Central memory CD8-positive, alpha-beta T cell (primary cell): ENCODE data around the gene AGMO.

Experiments used
- ATAC-seq: fragments of 150-1000 bp; cut with Tn5 transposase; replicated peaks from 2 replicates; pipeline ENCODE4 v1.10.0; 2022; ENCODE audit warnings: mild to moderate bottlenecking, moderate FRiP score, moderate number of reproducible peaks; ENCODE audit not compliant: poor library complexity, severe bottlenecking; ENCODE audit errors: extremely low read depth
- DNase-seq, 2 donors: peaks; one replicate each; pipeline ENCODE4 v3.0.0; 2021; ENCODE audit warnings: low spot score in 2 of 2
- H3K27ac Mint-ChIP-seq: one replicate; pipeline ENCODE4 v1.8.0; 2022; ENCODE audit warnings: low read depth, mild to moderate bottlenecking, moderate library complexity, mixed read lengths
- H3K27me3 Mint-ChIP-seq: one replicate; pipeline ENCODE4 v1.8.0; 2022; ENCODE audit warnings: mixed read lengths
- H3K36me3 Mint-ChIP-seq: one replicate; pipeline ENCODE4 v1.8.0; 2022; ENCODE audit warnings: mild to moderate bottlenecking, moderate library complexity, mixed read lengths; ENCODE audit not compliant: insufficient read depth
- H3K4me1 Mint-ChIP-seq: one replicate; pipeline ENCODE4 v1.8.0; 2022; ENCODE audit warnings: mixed read lengths
- H3K4me3 Mint-ChIP-seq: one replicate; pipeline ENCODE4 v1.8.0; 2022; ENCODE audit warnings: mild to moderate bottlenecking, moderate library complexity, mixed read lengths
- H3K9me3 Mint-ChIP-seq: one replicate; pipeline ENCODE4 v1.8.0; 2022; ENCODE audit warnings: mixed read lengths

Gene AGMO

DNA sequence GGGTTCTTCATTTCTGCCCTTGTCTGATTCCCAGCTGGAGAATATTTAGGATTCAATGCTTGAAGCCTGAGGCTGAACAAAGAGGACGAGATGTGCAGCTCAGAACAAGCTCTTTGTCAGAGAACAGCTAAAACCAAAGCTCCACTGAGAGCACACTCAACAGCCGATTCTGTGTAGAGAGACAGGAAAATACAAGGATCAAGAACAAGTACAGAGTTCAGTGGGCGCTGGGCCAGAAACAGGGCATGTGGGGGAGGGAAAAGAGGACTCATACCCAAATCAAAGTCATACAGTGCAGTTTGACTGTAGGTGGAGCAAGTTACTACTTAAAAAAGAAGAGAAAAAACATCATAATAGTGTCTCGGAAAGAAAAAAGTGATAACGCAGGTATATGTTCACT is at the start of gene AGMO:
AGMO (minus strand) TSS at position 181 of the 400 bp plus-strand sequence.
- no peak for DNase-seq
- H3K4me3 Mint-ChIP-seq: no peak within 1 kb of the TSS
- H3K4me1 Mint-ChIP-seq: no peaks in the 10 kb centered on the region
- no peaks in the 10 kb centered on the region for H3K27me3 Mint-ChIP-seq
- no peaks in the 10 kb centered on the region for H3K36me3 Mint-ChIP-seq
- H3K27ac Mint-ChIP-seq: no peak within 1 kb of the TSS
- no peaks in the 10 kb centered on the region for H3K9me3 Mint-ChIP-seq
- ATAC-seq: no peak

DNA sequence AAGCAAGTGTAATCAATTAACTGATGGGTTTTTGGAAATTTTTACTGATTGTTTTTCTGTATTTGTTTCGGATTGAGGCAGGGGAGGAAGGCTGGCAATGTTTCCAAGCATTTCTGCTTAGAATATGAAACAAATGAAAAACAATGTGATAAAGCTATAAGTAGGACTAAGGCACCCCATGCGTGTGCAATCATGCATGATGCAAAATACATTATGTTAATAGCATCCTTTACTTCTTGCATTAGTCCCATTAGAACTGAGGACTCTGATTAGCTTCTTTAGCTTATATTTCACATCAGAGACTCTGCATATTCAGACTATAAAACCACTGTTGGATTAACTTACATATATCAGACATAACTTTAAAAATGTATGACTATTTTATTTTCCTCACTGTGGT is 48.7 kb upstream of the AGMO start:
- DNase-seq: no peak
- ATAC-seq: no peak
- Mint-ChIP-seq H3K4me1 (no peaks in the 10 kb centered on the region), H3K9me3 (peaks cover 6% of the 10 kb centered on the region), H3K27ac (no peak overlapping the region), H3K4me3 (no peak overlapping the region), H3K27me3 (no peaks in the 10 kb centered on the region), H3K36me3 (no peaks in the 10 kb centered on the region)

DNA sequence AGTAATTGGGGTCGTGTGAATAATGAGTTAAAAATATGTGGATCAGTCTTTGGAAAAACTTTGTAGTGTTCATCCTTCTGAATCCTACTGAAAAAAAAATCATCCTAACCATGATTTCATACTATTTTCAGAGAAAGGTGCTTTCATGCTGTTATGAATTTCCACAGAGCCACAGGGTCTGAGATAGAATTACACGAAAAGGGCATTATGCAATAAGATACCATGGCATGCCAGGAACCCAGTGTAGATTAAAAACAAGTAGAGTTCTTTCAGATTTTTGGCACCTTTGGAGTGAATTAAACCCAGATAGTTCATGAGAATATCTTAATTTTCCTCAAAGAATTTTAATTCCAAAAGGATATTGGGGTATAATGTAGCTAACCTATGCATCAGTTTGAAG is 47.5 kb upstream of the AGMO start:
- no peak for ATAC-seq
- Mint-ChIP-seq H3K4me3 (no peak overlapping the region), H3K4me1 (no peaks in the 10 kb centered on the region), H3K27ac (no peak overlapping the region), H3K9me3 (peaks cover 6% of the 10 kb centered on the region), H3K27me3 (no peaks in the 10 kb centered on the region), H3K36me3 (no peaks in the 10 kb centered on the region)
- DNase-seq: no peak

DNA sequence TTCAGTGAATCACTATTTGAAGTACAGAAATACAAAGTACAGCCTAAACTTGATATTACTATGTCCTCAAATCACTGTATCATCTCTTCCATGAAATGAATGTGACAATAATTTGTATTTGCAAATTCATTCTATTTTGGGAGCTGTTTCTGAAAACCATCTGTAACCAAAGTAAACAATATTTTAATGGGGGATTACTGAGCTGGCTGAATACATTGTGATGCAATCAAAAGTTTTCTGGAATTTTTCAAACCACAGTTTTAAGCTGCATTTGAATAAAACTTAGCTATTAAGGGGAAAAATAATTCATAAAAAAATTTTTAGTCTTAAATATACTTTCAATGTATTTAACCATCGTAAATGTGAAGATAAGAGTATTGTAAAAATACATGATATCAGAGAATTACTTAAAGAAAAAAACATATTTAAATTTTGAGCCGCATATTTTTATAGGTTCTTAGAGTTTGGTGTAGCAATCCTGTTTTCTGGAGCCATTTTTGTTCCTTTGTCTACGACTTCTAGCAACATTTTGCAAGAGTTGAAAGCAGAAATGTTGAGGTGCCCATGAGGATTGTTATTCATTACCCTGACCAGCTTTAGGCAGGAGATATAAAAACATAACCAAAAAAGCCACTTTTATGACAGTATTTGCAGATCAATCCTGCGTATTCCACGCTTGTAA is 45.9 kb upstream of the AGMO start:
- Mint-ChIP-seq H3K4me3 (no peak overlapping the region), H3K27me3 (no peaks in the 10 kb centered on the region), H3K36me3 (no peaks in the 10 kb centered on the region), H3K27ac (no peak overlapping the region), H3K9me3 (peaks cover 15% of the 10 kb centered on the region), H3K4me1 (no peaks in the 10 kb centered on the region)
- DNase-seq (no peak), ATAC-seq (no peak)

DNA sequence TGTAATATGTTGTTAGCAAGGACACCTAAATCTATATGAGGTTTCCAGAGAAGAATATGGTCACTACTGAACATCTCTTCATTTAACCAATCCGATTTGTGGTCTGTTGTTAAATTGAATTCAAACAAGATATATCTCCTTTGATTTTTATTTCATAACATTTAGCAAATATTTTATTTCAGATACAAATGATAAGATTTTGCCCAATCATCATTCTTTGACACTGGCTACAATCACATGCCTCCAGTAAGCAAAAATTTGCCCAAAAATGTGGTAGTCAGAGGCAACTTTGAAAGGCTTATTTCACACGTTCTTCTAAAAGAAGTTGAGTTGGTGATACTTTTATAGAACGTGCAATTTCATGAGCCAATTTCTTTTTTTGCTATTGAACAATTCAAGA is 44.7 kb upstream of the AGMO start:
- no peak overlapping the region for H3K4me3 Mint-ChIP-seq
- no peaks in the 10 kb centered on the region for H3K27me3 Mint-ChIP-seq
- no peaks in the 10 kb centered on the region for H3K36me3 Mint-ChIP-seq
- no peaks in the 10 kb centered on the region for H3K4me1 Mint-ChIP-seq
- H3K9me3 Mint-ChIP-seq: peaks cover 15% of the 10 kb centered on the region
- H3K27ac Mint-ChIP-seq: no peak overlapping the region
- ATAC-seq (no peak), DNase-seq (no peak)

DNA sequence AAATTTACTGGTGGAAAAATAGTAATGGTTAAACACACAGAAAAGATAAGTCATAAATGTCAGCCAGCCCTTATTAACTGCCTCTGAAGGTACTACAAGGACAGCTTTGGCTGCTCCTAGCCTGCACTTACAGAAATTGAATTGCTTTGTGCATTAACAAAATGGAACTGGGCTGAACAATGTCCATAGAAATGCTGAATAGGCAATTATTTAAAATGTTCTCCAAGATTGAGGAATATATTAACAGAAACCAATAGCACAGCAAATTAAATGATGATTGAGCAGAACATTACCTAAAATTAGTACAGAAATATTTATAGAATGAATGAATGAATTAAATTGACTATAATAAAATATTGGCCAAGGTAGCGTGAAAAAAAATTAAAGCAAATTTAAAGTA is 42.4 kb upstream of the AGMO start:
- Mint-ChIP-seq H3K27me3 (no peaks in the 10 kb centered on the region), H3K4me3 (no peak overlapping the region), H3K27ac (no peak overlapping the region), H3K4me1 (no peaks in the 10 kb centered on the region), H3K9me3 (peaks cover 13% of the 10 kb centered on the region), H3K36me3 (no peaks in the 10 kb centered on the region)
- DNase-seq: no peak
- ATAC-seq: no peak

DNA sequence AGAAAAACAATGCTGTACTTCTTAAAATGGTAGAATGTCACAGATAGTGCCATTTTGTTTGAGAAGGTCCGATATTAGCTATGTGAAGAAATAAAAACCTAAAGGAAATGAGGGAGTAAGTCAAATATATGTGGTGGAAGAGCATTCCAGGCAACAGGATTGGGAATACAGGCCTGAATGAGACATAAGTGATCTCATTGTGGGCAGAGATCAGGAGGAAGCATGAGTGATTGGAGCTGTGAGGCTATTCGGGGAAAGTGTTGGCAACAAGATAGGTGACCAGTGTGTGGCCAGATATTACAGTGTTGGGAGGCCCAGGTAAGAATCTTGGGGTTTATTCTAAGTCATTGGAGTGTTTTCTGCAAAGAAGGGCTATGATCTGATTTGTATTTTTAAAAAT is 41.3 kb upstream of the AGMO start:
- no peaks in the 10 kb centered on the region for H3K36me3 Mint-ChIP-seq
- ATAC-seq (no peak), DNase-seq (no peak)
- no peak overlapping the region for H3K4me3 Mint-ChIP-seq
- H3K27me3 Mint-ChIP-seq: no peaks in the 10 kb centered on the region
- H3K27ac Mint-ChIP-seq: no peak overlapping the region
- no peaks in the 10 kb centered on the region for H3K4me1 Mint-ChIP-seq
- peaks cover 9% of the 10 kb centered on the region for H3K9me3 Mint-ChIP-seq

DNA sequence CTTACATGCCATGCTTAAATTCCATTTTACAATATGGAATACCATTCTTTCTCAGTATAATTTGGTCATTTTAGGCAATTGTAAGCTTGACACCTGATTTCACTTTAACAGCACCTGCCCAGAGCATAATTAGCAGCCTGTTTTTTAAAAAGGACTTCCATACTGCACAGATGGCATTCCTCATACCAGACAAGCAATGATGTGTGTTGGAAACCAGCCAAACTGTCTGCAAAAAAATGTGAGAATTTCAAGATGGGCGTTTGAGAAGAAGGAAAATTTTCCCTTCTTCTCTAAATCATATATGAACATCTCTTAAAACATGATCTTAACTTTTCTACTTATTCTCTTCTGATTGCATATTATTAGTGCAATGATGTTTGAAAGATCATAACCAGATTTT is 40.4 kb upstream of the AGMO start:
- H3K4me3 Mint-ChIP-seq: no peak overlapping the region
- H3K27ac Mint-ChIP-seq: no peak overlapping the region
- ATAC-seq: no peak
- H3K27me3 Mint-ChIP-seq: no peaks in the 10 kb centered on the region
- H3K36me3 Mint-ChIP-seq: no peaks in the 10 kb centered on the region
- no peaks in the 10 kb centered on the region for H3K4me1 Mint-ChIP-seq
- DNase-seq: no peak
- peaks cover 9% of the 10 kb centered on the region for H3K9me3 Mint-ChIP-seq

DNA sequence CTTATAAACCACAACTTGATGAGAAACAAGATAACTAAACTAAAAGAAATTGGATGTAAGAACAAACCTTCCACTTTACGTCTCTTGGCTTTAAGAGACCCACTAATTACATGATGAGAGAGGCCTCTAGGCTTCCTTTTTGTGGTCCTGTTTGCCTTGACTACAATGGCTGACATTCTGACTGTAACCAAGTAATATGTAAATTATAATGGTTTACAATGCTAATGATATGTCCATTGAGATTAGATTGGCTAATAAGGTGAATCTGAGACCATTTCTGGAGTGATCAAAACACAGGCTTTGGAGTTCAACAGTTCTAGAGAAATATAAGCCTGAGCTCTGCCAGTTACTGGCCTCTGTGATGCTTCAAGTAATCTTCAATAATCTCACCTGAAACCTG is 39.4 kb upstream of the AGMO start:
- Mint-ChIP-seq H3K4me3 (no peak overlapping the region), H3K27ac (no peak overlapping the region), H3K27me3 (no peaks in the 10 kb centered on the region), H3K9me3 (peaks cover 15% of the 10 kb centered on the region), H3K4me1 (no peaks in the 10 kb centered on the region), H3K36me3 (no peaks in the 10 kb centered on the region)
- ATAC-seq (no peak), DNase-seq (no peak)

DNA sequence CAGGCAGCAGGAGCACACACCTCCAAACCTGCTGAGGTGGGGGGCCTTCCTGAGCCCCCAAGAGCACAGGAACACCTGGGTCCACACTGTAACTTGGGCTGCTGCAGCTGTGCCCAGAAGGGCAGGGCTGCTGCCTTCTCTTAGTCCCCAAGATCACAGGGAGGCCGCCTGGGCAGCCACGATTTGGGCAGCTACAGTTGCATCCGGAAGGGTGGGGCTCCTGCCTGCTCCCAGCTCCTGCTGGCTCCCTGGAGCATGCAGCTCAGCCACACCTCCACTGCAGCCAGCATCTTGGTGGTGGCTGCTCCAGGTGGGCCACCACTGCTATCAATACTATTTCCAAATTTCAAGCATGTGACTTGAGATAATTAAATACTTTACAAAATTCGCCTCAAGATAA is 38.5 kb upstream of the AGMO start:
- Mint-ChIP-seq H3K9me3 (peaks cover 15% of the 10 kb centered on the region), H3K27me3 (no peaks in the 10 kb centered on the region), H3K4me3 (no peak overlapping the region), H3K27ac (no peak overlapping the region), H3K36me3 (no peaks in the 10 kb centered on the region), H3K4me1 (no peaks in the 10 kb centered on the region)
- ATAC-seq: no peak
- no peak for DNase-seq

DNA sequence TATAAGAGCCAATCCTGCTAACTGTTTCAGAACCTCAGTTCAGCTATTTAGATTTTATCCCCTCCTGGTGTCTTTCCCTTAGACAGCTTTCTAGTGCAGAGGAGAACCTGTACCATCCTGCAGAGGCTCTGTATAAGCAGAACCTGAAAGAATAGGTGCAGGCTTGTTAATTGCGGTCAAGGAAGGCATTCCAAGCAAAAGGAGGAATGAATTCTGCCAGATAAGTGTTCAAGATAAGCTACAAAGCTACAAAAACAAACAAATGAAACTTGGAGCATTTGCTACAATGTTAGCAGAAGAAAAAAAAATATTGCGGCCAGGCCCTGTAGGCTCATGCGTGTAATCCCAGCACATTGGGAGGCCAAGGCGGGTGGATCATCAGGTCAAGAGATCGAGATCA is 32.6 kb upstream of the AGMO start:
- no peaks in the 10 kb centered on the region for H3K36me3 Mint-ChIP-seq
- H3K9me3 Mint-ChIP-seq: peaks cover 13% of the 10 kb centered on the region
- no peak overlapping the region for H3K4me3 Mint-ChIP-seq
- H3K27me3 Mint-ChIP-seq: no peaks in the 10 kb centered on the region
- no peak overlapping the region for H3K27ac Mint-ChIP-seq
- DNase-seq (no peak), ATAC-seq (no peak)
- H3K4me1 Mint-ChIP-seq: no peaks in the 10 kb centered on the region

DNA sequence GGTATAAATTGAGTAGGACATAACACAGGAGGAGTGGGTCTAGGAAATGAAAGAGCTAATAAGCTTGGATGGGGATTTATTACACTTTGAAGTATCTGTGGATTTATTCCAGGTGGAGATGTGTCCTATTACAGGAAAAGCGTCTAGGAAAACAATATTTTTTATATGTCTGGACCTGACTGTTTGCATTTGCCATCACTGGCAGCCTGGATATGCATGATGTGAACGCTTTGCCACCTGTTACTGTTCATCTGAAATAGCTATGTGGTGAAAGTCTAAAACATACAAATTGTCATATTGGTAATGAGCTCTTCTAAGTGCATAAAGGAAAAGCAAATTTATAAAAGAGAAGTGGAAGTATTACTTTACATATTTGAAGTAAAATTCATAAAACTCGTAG is 31.6 kb upstream of the AGMO start:
- Mint-ChIP-seq H3K27ac (no peak overlapping the region), H3K4me1 (no peaks in the 10 kb centered on the region), H3K9me3 (peaks cover 16% of the 10 kb centered on the region), H3K4me3 (no peak overlapping the region), H3K36me3 (no peaks in the 10 kb centered on the region), H3K27me3 (no peaks in the 10 kb centered on the region)
- no peak for DNase-seq
- no peak for ATAC-seq

DNA sequence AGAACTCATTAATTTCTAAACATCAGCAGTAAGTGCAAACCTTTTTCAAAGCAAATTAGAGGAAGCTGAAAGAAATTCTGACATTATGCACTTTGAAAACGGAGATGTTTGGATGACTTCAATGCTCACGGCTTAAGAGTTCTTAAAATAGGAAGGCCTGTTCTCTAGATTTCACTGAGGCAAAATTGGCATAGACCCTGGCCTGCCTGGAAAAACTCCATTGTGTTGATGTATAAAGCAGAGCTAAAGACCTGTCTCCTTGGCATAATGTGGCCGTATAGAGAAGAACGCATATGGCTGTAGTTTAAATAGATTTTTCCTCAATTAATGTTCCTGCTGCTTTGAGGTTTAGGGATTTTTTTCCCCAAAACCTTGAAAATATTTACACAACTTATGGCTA is 24.5 kb upstream of the AGMO start:
- ATAC-seq: no peak
- Mint-ChIP-seq H3K9me3 (peaks cover 14% of the 10 kb centered on the region), H3K4me1 (no peaks in the 10 kb centered on the region), H3K4me3 (no peak overlapping the region), H3K27me3 (no peaks in the 10 kb centered on the region), H3K36me3 (no peaks in the 10 kb centered on the region), H3K27ac (no peak overlapping the region)
- no peak for DNase-seq

DNA sequence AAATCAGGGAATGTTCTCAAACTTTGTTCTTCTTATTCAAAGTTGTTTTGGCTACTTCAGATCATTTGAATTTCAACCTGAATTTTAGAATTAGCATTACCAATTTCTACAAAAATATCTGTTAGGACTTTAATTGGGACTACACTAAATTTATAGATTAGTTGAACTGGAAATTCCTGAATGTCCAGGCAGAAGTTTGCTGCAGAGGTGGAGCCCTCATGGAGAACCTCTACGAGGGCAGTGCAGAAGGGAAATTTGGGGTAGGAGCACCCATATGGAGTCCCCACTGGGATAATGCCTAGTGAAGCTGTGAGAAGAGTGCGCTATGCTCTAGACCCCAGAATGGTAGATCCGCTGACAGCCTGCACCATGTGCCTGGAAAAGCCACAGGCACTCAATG is 22.8 kb upstream of the AGMO start:
- H3K4me1 Mint-ChIP-seq: no peaks in the 10 kb centered on the region
- no peaks in the 10 kb centered on the region for H3K27me3 Mint-ChIP-seq
- no peak overlapping the region for H3K27ac Mint-ChIP-seq

More for the DNA sequence above, 22.8 kb upstream of the AGMO start:
- peaks cover 14% of the 10 kb centered on the region for H3K9me3 Mint-ChIP-seq
- no peaks in the 10 kb centered on the region for H3K36me3 Mint-ChIP-seq
- H3K4me3 Mint-ChIP-seq: no peak overlapping the region
- no peak for ATAC-seq
- DNase-seq: no peak
